GM19239 (cell line): ENCODE results near the gene MAFG.
"Not testable (repeated sequence)": the region's sequence is repeated elsewhere in the genome, so short reads cannot be mapped to it uniquely, and the experiment has no call there.

ENCODE experiments used
- DNase-seq: peaks from one replicate; pipeline ENCODE4 v3.0.0; 2011; ENCODE audit warnings: low spot score; ENCODE audit not compliant: insufficient read length
- FAIRE-seq: peaks from 2 replicates; lab custom pipeline; 2011; peaks lifted over from hg19 to GRCh38; lab: Jason Lieb, UNC

MAFG gene

GRCh38 chr17:81925860-81926450 lies 1.6 kb downstream of the MAFG start:
- DNase-seq (no peak), FAIRE-seq (no peak)

GRCh38 chr17:81924557-81925532 lies 2.7 kb downstream of the MAFG start:
- FAIRE-seq (no peak), DNase-seq (no peak)

GRCh38 chr17:81923302-81924260 lies 4.0 kb downstream of the MAFG start:
- no peak for FAIRE-seq

GRCh38 chr17:81922566-81923301 lies 4.8 kb downstream of the MAFG start:
- no peak for DNase-seq
- FAIRE-seq: no peak

More at GRCh38 chr17:81923302-81924260, 4.0 kb downstream of the MAFG start:
- no peak for DNase-seq

GRCh38 chr17:81921996-81922565 lies 5.5 kb downstream of the MAFG start:
- no peak for DNase-seq
- no peak for FAIRE-seq

- no peak for DNase-seq
- no peak for FAIRE-seq
Observed at GRCh38 chr17:81921537-81921862, 6.0 kb downstream of the MAFG start.

GRCh38 chr17:81920612-81921536 lies 6.7 kb downstream of the MAFG start:
- FAIRE-seq: no peak
- DNase-seq: no peak

- FAIRE-seq: peak; percentile 37
- DNase-seq: no peak
Observed at GRCh38 chr17:81918832-81919545, 8.5 kb downstream of the MAFG start.

- DNase-seq, FAIRE-seq: not testable (repeated sequence)
Observed at GRCh38 chr17:81918333-81918669, 9.2 kb downstream of the MAFG start.

GRCh38 chr17:81917565-81918332 lies 9.8 kb downstream of the MAFG start, which contains the start of gene SIRT7:
SIRT7 (minus strand) TSS chr17:81918176; CDS start chr17:81918131, 45 bp downstream.
- FAIRE-seq: peak; percentile 78
- DNase-seq: peak; percentile 100

GRCh38 chr17:81916234-81917001 lies 11.1 kb downstream of the MAFG start:
- FAIRE-seq: no peak

GRCh38 chr17:81915331-81915730 lies 12.2 kb downstream of the MAFG start:
- no peak for FAIRE-seq
- DNase-seq: no peak

More at GRCh38 chr17:81916234-81917001, 11.1 kb downstream of the MAFG start:
- DNase-seq: no peak

GRCh38 chr17:81914103-81914850 lies 13.3 kb downstream of the MAFG start:
- FAIRE-seq: no peak
- no peak for DNase-seq

- FAIRE-seq (no peak), DNase-seq (no peak)
Observed at GRCh38 chr17:81913394-81914102, 14.0 kb downstream of the MAFG start.
